Natural killer cell (primary cell): ENCODE results near the gene GEMIN4. TPM values are rescaled to one million over a fixed set of nuclear protein-coding genes. Genes with fewer than 3 reads are reported as not detected.
A peak's percentile ranks its signal among the peaks of the same experiment; 100 is the strongest.

Experiments used
- ATAC-seq, 3 donors: fragments of 150-1000 bp in 2 of 3; fragments of 200-7000 bp in 1 of 3; cut with Tn5 transposase; 1 replicate in 1 of 3; 2 replicates in 2 of 3; pipeline ENCODE4 v1.10.0; 2021; ENCODE audit warnings: mild to moderate bottlenecking in 2 of 3, moderate library complexity in 2 of 3
- DNase-seq, 2 donors: peaks; one replicate each; pipeline versions ENCODE4 v3.0.0 to v3.0.0-alpha.2; 2013 to 2021; ENCODE audit warnings: mixed read lengths in 1 of 2
- H3K27ac ChIP-seq: one replicate; pipeline ENCODE4 v1.5.1; 2013; ENCODE audit warnings: mild to moderate bottlenecking, low read length
- H3K27me3 ChIP-seq: one replicate; pipeline ENCODE4 v1.6.1; 2013; ENCODE audit warnings: low read length; ENCODE audit not compliant: control insufficient read depth, insufficient read depth
- H3K36me3 ChIP-seq: one replicate; pipeline ENCODE4 v1.6.1; 2013; ENCODE audit warnings: low read length; ENCODE audit not compliant: control insufficient read depth, insufficient read depth
- H3K4me1 ChIP-seq: one replicate; pipeline ENCODE4 v1.6.1; 2013; ENCODE audit warnings: low read length; ENCODE audit not compliant: control insufficient read depth, insufficient read depth
- H3K4me3 ChIP-seq: one replicate; pipeline ENCODE4 v1.5.1; 2013; ENCODE audit warnings: low read length
- H3K9me3 ChIP-seq: one replicate; pipeline ENCODE4 v1.6.1; 2013; ENCODE audit warnings: low read length; ENCODE audit not compliant: control insufficient read depth, insufficient read depth
- H3K27ac Mint-ChIP-seq, 2 donors: one replicate each; pipeline ENCODE4 v1.8.0; 2022; ENCODE audit warnings: mild to moderate bottlenecking in 2 of 2, mixed read lengths in 2 of 2, moderate library complexity in 1 of 2
- H3K27me3 Mint-ChIP-seq, 2 donors: one replicate each; pipeline ENCODE4 v1.8.0; 2022; ENCODE audit warnings: low read depth in 2 of 2, mixed read lengths in 2 of 2
- H3K36me3 Mint-ChIP-seq: one replicate; pipeline ENCODE4 v1.8.0; 2022; ENCODE audit warnings: mixed read lengths
- H3K4me1 Mint-ChIP-seq, 2 donors: one replicate each; pipeline ENCODE4 v1.8.0; 2022; ENCODE audit warnings: mixed read lengths in 2 of 2
- H3K4me3 Mint-ChIP-seq: one replicate; pipeline ENCODE4 v1.8.0; 2022; ENCODE audit warnings: mild to moderate bottlenecking, moderate library complexity, mixed read lengths
- H3K9me3 Mint-ChIP-seq, 2 donors: one replicate each; pipeline ENCODE4 v1.8.0; 2022; ENCODE audit warnings: mixed read lengths in 2 of 2
- WGBS: methylation state at CpG from one replicate; pipeline ENCODE4 v1.1.7; 2013; ENCODE audit warnings: missing lambda C conversion rate; ENCODE audit not compliant: insufficient coverage; 5-methylcytosine and 5-hydroxymethylcytosine counted together
- intact Hi-C: fragments of 100-400 bp; cut with micrococcal nuclease; formaldehyde crosslinking; loops from one replicate; pipeline ENCODE4 v1.14.2; 2022
- total RNA-seq, 4 donors: library from RNA; stranded (reverse); fragments of 120-200 nt in 1 of 4; gene quantifications; one replicate each; pipeline versions ENCODE4 v1.2.3 to v1.2.4, GENCODE V29; 2013 to 2022
- TF ChIP-seq, protein P1 (sequence below): fragments of 200-600 bp; IDR thresholded peaks from one replicate; pipeline ENCODE4 v1.8.0; 2022; ENCODE audit warnings: antibody characterized with exemption

Gene GEMIN4
- total RNA-seq, 3 donors from 2014 or later (not counting 1 experiment from before 2014, with no cell fraction given) = 13.7 to 17.1 (median 13.7) TPM

- Histone ChIP-seq H3K27ac (no peak overlapping the region), H3K9me3 (no peaks in the 10 kb centered on the region), H3K4me1 (peaks cover 12% of the 10 kb centered on the region), H3K36me3 (no peaks in the 10 kb centered on the region), H3K4me3 (peak overlapping the region; percentile 38), H3K27me3 (no peaks in the 10 kb centered on the region)
- no peaks in the 10 kb centered on the region for H3K36me3 Mint-ChIP-seq
- intact Hi-C loops = loop anchor here (2.0 kb wide), 1 partner anchor 19 kb away; no protein-coding TSS in a partner anchor
- TF ChIP-seq, protein P1, sequence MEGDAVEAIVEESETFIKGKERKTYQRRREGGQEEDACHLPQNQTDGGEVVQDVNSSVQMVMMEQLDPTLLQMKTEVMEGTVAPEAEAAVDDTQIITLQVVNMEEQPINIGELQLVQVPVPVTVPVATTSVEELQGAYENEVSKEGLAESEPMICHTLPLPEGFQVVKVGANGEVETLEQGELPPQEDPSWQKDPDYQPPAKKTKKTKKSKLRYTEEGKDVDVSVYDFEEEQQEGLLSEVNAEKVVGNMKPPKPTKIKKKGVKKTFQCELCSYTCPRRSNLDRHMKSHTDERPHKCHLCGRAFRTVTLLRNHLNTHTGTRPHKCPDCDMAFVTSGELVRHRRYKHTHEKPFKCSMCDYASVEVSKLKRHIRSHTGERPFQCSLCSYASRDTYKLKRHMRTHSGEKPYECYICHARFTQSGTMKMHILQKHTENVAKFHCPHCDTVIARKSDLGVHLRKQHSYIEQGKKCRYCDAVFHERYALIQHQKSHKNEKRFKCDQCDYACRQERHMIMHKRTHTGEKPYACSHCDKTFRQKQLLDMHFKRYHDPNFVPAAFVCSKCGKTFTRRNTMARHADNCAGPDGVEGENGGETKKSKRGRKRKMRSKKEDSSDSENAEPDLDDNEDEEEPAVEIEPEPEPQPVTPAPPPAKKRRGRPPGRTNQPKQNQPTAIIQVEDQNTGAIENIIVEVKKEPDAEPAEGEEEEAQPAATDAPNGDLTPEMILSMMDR = no peak
- H3K27me3 Mint-ChIP-seq = no peaks in the 10 kb centered on the region
- peak overlapping the region; percentile 70 for H3K4me3 Mint-ChIP-seq
- ATAC-seq = no peak
- H3K27ac Mint-ChIP-seq = no peak overlapping the region
- peaks cover 8 to 19% of the 10 kb centered on the region in 2 donors for H3K4me1 Mint-ChIP-seq
- WGBS = 25% methylated on average over 26 of the region's 26 CpGs
- H3K9me3 Mint-ChIP-seq = no peaks in the 10 kb centered on the region
- no peak for DNase-seq
Observed at GRCh38 chr17:731644-732066, 20.4 kb downstream of the GEMIN4 start.

GRCh38 chr17:728911-729310 is 23.2 kb downstream of the GEMIN4 start:
- Histone ChIP-seq H3K9me3 (no peaks in the 10 kb centered on the region), H3K36me3 (no peaks in the 10 kb centered on the region), H3K27ac (no peak overlapping the region), H3K27me3 (no peaks in the 10 kb centered on the region), H3K4me1 (peaks cover 12% of the 10 kb centered on the region), H3K4me3 (no peak overlapping the region)
- H3K4me1 Mint-ChIP-seq = peaks cover 8 to 15% of the 10 kb centered on the region in 2 donors
- TF ChIP-seq, protein P1 = no peak
- H3K27me3 Mint-ChIP-seq = no peaks in the 10 kb centered on the region
- no peak overlapping the region for H3K4me3 Mint-ChIP-seq
- no peak overlapping the region for H3K27ac Mint-ChIP-seq
- ATAC-seq (no peak), DNase-seq (no peak)
- H3K36me3 Mint-ChIP-seq = no peaks in the 10 kb centered on the region
- H3K9me3 Mint-ChIP-seq = no peaks in the 10 kb centered on the region
- intact Hi-C loops = no loop called here
- 86% methylated on average over 5 of the region's 5 CpGs for WGBS

DNA sequence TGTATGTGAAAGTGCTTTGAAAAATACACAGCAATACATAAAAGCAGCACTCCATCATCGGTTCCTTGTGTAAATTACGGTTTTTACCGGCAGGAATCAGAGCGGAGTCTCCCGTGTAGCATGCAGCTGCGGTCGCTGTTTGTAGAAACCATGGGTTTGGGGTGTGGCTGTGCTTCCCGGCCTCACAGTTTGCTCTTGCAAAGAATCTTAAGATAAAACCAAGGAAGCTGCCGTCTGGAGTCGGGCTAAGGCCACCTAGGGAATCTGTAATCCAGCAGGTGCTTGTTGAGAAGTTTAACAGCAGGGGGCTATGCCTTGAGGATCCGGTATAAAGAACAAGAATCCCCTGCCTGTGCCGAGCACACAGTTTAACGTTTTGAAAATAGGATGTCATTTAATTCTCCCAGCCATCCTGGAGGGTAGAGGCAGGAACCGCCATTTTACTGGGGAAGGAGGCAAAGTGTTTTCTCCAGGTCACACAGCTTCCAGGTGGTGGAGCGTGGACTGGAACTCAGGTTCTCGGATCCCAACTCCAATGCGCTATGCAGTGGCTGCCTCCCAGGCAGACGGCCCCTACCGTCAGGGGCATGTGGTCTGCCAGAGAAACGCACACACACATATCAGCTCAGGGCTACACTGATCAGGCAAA is 25.7 kb downstream of the GEMIN4 start:
- ATAC-seq (no peak), DNase-seq (no peak)
- TF ChIP-seq, protein P1 = no peak
- Histone ChIP-seq H3K4me3 (no peak overlapping the region), H3K4me1 (peaks cover under 1% of the 10 kb centered on the region), H3K27ac (no peak overlapping the region), H3K27me3 (no peaks in the 10 kb centered on the region), H3K36me3 (no peaks in the 10 kb centered on the region), H3K9me3 (no peaks in the 10 kb centered on the region)
- Mint-ChIP-seq H3K36me3 (no peaks in the 10 kb centered on the region), H3K9me3 (no peaks in the 10 kb centered on the region), H3K4me3 (no peak overlapping the region), H3K27me3 (no peaks in the 10 kb centered on the region), H3K4me1 (no peaks in the 10 kb centered on the region), H3K27ac (no peak overlapping the region)
- intact Hi-C loops = no loop called here
- 85% methylated on average over 20 of the region's 20 CpGs for WGBS

- TF ChIP-seq, protein P1 = no peak
- Histone ChIP-seq H3K27ac (no peak overlapping the region), H3K9me3 (no peaks in the 10 kb centered on the region), H3K36me3 (no peaks in the 10 kb centered on the region), H3K27me3 (no peaks in the 10 kb centered on the region), H3K4me3 (no peak overlapping the region), H3K4me1 (no peaks in the 10 kb centered on the region)
- Mint-ChIP-seq H3K9me3 (no peaks in the 10 kb centered on the region), H3K27me3 (no peaks in the 10 kb centered on the region), H3K4me1 (no peaks in the 10 kb centered on the region), H3K4me3 (no peak overlapping the region), H3K27ac (no peak overlapping the region), H3K36me3 (no peaks in the 10 kb centered on the region)
- intact Hi-C loops = no loop called here
- no peak for DNase-seq
- no peak for ATAC-seq
- 85% methylated on average over 12 of the region's 12 CpGs for WGBS
Observed at GRCh38 chr17:725746-726145, 26.3 kb downstream of the GEMIN4 start.
